Activated CD4-positive, alpha-beta T cell treated with anti-CD3 and anti-CD28 coated beads, Interleukin-2, amount 50 U/mL, for 16 hours (primary cell): Measurements from ENCODE around the gene DIP2C.
"Not testable (repeated sequence)": the region's sequence is repeated elsewhere in the genome, so short reads cannot be mapped to it uniquely, and the experiment has no call there.

ENCODE experiments used
- DNase-seq: peaks from one replicate; pipeline ENCODE4 v3.0.0-alpha.2; 2020

Gene DIP2C

DNA sequence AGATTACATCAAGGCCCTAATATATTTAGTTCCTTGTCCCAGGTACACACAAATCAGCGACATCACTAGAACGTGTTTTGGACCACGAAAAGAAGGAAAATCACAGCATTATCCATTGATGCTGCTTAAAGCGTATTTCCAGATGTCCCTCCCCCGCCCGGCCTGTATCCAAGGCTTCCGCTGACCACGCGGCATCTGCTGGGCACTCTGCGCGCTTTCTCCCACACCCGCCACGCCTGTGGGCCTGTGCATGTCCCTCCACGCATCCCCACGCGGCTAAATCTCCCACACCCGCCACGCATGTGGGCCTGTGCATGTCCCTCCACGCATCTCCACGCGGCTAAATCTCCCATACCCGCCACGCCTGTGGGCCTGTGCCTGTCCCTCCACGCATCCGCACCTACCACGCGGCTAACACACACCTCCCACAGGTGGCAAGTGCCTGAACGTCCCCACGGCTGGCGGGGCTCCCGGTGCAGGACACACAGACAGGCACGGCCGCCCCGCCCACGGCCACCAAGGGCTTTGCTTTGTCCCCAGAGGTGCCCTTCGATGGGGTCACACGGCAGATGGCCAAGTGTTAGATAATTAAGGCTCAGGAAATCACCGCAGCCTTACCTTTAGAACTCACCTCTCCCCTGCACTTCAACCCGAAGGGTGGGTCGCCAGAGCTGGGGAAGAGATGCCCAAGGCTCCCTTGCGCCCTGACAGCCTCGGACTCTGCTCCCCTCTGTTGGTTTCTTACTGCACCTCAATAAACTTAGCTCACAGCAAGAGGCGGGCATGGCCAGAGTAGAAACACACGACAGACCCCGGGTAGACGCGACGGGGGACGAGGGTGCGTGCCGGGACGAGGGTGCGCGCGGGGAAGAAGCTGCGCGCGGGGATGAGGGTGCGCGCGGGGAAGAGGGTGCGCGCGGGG, 49.5 kb downstream of the DIP2C start:
- DNase-seq, result no peak

DNA sequence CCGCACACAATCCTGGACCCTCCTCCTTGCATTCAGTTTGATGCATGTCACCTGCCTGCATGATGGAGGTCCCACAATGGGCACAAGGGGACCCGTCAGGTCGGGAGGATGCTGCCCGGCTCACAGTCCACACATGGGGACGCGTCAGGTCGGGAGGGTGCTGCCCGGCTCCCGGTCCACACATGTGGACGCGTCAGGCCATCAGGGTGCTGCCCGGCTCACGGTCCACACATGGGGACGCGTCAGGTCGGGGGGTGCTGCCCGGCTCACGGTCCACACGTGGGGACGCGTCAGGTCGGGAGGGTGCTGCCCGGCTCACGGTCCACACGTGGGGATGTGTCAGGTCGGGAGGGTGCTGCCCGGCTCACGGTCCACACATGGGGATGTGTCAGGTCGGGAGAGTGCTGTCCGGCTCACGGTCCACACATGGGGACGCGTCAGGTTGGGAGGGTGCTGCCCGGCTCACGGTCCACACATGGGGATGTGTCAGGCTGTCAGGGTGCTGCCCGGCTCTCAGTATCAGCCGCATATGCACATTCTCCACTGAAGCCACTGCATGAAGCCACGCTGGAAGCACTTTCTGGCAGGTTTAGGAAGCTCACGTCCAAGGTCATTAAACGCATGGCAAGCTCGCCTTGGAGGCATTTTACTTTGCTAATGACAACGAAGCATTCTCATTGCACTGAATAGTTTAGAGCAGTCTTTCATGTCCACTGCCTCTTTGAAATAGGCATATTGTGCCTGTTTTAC, 50.3 kb downstream of the DIP2C start:
- no peak for DNase-seq

DNA sequence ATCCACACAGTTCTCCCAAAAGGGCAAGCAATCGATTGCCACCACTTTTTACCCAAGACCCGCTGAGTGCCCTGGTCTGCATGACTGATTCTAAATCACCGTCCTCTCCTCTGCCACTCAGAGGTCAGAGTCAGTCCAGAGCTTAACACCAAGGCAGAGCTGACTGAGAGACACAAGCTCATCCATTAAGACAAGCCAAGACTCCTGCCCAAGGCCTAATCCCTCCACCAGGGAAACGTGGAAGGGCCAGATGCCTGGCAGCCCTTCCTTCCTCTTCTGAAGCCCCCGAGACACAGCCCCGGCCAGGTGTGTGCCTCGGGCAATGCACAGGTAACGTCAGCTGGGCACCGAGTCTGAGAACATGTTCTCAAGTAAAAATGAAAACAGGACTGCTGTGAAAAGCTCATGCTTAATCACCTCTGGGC, 51.7 kb downstream of the DIP2C start:
- no peak for DNase-seq

DNA sequence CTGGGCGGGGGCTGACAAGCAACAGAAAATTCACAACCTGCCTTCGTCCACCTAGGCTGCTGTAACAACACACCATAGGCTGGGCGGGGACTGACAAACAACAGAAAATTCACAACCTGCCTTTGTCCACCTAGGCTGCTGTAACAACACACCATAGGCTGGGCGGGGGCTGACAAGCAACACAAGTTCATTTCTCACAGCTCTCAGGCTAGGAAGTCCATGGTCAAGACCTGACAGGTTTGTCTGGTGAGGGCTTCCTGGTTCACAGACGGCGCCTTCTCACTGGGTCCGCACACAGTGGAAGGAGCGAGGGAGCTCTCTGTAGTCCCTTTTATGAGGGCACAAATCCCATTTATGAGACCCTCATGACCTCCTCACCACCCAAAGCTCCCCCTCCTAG, 52.2 kb downstream of the DIP2C start:
- DNase-seq, result no peak

DNA sequence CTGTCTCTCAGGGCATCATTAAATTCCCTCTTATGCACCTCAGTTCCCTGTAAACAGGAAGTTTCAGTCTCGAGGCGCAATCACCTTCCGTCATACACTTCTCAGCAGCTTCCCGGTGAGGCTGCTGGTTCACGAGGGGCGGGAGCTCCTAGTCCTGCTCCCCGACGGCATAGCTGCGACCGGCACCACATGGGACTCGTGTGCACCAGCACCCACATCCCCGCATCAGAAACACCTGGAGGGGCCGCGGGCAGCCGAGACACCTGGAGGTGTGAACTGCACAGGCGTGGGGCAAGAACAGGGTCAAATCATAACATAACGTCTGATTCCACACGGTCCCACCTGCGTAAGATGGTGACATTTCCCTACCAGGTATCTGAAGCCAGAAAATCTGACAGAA, 52.7 kb downstream of the DIP2C start:
- DNase-seq, result no peak

DNA sequence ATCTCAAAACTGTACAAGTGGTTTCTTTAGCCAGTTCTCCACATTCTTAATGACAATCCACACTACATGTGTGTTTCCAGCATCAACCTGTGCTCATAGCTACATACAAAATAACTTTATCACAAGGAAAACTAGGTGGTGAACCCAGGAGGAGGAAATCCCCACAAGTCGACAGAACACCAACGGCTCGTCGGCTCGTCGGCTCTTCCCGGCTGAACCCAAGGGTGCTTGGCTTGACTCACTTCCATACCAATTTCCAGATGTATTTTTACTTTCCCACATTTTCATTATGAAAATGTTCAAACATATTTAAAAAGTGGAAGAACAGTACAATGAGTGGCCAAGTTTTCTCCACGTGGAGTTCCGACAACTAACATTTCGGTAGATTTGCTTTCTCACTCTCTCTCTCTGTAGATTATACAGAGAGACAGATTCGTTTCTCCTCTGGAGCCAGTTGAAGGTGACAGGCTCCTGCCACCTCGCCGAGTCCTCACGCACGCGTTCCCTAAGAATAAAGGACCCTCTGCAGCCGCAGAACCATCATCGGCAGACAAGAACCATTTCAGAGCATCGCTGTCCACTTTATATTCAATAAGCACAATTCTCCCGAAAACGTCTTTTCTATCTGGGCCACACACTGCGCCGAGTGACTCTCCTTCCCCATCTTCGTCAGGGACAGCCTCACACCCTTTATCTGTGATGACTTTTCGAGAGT, 53.3 kb downstream of the DIP2C start:
- no peak for DNase-seq

DNA sequence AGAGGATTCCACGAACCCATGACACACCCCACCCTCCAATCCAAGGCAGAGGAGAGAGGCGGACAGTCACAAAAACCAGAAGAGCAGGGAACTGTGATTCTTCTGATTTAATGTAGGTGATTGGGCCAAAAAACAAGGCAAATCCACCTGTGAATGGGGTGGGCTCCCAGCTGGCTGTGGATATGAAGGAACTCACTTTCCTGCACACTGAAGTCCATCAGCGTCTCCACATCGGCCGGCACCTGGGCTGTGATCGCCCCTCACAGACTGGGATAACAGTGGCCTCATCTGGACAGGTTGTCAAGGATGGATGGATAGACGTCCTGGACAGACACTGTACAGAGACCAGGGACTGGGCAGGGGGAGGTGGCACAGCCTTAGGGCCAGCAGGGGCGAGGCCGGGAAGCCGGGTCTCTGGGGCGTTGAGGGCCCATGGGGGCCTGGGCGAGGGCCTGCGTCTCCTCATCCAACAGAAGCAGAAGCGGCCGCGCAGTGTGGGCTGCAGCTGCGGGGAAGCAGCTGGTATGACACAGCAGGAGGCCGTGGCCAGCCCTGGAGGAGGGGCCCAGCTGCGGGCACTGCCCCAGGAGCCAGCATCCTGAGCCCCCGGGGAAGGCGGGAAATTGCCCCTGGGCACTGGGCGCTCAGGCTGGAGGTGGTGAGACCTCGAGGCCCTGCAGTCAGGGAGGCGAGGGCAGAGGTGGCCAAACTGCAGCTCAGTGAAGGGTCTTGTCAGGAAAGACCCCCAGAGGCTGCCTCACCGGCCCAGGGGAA, 54.2 kb downstream of the DIP2C start:
- no peak for DNase-seq

DNA sequence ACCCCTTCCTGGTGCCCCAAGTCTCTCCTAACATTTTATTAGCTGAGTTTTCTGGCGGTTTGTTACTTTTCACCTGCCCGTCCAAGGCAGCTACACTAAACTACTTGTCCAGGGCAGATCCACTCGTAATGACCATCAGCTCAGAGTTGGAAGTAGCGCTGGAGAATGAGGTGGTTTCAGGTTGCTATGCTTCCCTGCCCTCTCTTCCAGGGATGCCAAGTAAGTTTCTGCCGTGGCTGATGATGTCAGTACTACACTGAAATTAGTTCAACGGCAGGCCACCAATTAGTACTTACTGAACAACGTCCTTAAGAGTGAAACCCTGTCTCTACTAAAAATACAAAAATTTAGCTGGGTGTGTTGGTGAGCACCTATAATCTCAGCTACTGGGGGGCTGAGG, 55.2 kb downstream of the DIP2C start:
- no peak for DNase-seq

DNA sequence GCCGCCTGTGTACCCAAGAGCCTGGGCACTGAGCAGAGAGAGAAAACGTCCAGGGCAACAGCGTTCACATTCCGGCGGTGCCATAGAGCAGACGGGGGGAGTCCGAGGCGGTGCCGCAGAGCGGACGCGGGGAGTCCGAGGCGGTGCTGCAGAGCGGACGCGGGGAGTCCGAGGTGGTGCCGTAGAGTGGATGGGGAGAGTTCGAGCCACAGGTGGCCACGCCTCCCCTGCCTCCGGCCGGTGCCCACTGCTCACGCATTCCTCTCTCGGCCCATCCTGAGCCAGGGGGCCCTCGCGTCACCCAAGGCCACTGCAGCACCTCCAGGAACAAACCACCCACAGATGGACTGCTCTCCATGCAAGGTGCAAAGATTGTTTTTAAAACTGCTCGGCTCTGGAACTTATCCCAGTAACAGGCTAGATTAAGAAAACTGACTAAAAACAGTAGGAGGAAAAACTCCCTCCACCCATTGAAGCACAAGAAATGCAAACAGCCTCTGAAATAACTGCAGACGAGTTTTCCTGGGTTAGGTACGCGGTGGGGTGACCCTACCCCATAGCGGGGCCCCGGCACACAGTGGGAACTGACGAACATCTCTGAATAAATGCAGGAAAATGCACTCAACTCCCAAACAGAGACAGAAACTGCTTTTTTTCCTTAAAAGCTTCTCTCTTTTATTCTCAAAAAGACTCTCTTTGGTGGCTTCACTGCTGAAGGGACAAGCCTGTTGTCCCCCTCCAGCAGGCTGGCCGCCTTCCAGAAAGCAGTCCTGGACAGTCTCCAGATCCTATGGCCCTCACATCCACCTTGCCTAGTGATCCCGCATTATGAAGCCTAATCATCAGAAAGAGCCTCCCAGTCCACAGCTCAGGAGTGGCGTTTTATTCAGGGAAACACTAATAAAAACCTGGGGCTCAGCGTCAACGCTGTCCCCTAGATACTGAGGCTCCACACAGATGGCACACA, 55.9 kb downstream of the DIP2C start:
- DNase-seq, result no peak

DNA sequence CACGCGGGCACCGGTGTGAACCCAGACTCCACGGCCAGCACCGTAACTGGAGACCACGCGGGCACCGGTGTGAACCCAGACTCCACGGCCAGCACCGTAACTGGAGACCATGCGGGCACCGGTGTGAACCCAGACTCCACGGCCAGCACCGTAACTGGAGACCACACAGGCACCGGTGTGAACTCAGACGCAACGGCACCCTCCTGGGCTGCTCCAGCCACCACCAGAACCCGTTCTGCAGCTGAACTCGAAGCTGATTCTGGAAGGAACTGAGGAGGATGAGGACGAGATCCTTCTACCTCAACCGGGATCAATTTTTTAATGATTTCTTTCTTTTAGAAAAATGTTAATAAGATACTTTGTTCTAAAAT, 56.7 kb downstream of the DIP2C start:
- not testable (repeated sequence) for DNase-seq

DNA sequence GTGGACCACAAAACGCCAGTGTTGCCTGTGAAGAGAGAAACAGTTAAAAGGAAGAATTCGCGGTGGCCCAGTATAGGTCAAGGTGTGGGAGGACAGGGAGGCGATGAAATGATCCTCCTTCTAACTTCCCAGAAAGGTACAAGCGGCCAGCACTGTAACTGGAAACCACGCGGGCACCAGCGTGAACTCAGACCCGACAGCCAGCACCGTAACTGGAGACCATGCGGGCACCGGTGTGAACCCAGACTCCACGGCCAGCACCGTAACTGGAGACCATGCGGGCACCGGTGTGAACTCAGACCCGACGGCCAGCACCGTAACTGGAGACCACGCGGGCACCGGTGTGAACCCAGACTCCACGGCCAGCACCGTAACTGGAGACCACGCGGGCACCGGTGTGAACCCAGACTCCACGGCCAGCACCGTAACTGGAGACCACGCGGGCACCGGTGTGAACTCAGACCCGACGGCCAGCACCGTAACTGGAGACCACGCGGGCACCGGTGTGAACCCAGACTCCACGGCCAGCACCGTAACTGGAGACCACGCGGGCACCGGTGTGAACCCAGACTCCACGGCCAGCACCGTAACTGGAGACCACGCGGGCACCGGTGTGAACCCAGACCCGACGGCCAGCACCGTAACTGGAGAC, 57.2 kb downstream of the DIP2C start:
- DNase-seq, result not testable (repeated sequence)

DNA sequence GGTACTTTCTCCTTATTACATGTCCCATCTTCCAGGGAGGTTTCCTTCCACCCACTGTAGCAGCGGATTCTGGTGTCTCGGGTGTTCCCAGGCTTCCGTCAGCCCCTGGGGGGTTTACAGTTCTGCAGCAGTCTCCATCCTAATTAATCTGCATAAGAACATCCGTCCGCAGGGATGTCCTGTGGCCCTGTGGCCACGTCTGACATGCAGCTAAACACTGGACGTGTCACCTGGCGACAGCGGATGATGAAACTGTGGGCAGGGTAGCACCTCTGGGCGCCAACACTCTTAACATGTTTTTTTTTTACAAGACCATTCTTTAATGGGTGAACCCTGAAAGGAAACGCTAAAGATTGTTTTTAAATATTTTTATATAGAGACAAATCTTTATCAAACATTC, 58.2 kb downstream of the DIP2C start:
- no peak for DNase-seq

DNA sequence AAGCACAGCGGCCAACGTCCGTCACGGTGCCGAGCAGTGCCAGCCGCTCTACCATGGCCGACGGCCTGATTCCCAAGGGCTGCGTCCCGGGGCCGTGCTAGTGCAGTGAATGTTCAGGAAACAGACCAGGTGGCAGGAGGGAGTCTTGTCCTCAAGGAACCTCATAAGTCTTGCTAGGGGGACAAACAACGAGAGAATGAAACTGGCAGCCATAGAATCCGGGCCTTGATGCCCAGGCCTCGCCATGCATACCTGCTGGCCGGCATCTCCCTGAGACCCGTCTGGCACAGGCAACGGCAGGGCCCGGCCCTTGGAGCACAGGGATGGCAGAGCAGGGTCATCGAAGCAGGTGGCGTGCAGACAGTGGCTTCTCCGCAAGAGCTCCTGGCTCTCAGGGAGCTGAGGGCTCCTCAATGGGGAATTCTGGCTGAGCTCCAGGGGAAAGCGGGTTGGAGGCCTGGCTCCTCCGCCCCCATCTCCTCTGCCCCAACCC, 58.8 kb downstream of the DIP2C start:
- DNase-seq, result no peak

DNA sequence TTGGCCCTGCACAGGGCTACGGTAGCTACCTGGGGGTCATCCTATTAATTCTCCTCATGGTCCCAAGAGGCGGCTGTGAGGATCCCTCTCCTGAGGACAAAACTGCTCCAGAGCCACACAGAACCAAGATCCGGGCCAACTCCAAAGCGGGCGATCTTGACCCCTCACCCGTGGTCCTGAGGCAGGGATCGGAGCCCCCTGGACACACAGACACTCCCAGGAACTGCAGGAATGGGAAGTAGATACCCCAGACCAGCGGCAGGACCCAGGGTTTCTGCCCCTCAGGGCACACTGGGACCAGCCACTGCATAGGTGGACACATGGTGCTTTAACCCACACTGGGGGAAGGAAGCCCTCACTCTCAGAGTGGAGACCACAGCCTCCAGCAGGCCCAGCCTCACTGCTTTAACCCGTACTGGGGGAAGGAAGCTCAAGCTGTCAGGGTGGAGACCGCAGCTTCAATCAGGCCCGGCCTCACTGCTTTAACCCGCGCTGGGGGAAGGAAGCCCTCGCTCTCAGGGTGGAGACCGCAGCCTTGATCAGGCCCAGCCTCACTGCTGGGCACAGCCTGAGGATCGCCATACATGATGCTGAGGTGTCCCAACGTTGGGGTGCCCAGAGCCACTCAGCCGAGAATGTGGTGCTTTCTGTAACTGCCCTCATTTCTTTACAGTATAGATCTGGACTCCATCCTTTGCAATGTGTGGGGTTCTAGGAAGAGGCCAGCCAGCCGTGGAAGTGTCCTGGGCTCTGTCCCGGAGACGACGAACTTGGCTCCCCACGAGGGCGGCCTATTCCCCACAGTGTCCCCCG, 60.1 kb downstream of the DIP2C start:
- DNase-seq, result no peak

DNA sequence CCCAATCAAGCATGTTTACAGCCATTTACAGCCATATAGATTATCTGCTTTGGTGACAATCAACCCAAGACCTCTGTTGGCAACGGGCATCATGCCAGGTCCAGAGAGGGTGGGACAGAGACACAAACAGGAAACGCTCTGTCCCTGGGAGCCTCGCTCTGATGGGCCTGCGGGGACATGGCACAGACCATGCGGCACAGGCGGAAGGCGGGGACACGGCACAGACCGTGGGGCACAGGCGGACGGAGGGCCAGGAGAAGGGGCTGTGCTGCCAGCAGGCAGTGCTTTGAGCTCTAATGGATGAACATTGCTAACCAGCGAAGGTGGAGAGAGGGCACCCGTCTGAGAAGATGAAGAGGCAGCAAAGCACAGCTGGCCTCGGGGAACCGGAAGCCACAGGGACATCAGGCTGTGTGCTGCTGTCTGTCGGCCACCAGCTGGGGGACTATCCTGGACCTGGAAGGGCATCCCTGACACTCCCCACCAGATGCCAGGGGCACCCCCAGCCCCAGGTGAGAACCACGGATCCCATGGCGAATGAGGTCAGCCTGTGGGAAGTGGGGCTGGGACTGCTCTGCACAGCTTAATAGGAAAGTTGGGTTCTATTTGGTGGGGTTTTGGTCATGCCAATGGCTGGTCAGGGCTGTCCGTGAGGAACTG, 61.0 kb downstream of the DIP2C start:
- no peak for DNase-seq

DNA sequence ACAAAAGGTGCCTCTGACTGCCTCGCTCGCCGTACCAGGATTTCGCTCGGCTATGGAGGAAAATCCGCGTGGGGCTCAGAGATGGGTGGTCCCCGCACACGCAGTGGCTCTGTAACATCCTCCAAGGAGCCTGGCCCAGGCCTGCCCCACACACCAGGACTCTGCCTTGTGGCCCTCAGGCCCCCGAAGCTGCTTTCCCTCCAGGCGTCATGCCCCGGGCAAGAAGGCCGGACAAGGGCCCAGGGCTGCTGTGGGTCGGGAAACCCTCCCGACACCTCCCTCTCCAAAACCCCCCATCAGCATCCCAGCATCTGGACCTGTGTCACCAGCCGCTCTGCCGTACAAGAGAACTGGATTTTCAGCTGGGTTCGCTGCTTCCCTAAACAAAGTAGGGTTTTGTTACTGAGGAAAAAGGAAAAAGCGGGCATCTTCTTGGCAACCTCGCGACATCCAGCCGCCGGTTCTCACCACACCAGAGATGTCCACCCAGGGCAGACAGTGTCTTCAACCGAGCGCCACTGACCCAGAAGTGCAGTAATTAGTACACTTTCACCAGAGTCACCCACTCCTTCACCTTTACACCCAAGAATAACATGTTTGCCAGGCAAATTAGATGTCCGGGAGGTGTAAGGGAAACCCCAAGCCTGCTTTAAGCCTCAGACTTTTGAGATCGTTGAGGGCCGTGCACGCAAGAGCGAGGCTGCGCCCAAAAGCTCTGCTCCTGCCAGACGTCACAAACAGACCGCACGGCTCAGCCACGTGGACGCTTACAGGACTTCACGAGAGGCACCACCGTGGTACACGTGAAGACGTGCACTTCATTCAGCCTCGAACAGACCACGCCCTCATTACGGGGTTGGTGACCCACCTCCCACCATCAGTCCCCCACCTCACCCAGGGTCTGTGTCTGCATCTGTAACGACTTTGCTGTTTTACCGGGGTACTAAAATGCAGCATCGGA, 62.2 kb downstream of the DIP2C start:
- no peak for DNase-seq

DNA sequence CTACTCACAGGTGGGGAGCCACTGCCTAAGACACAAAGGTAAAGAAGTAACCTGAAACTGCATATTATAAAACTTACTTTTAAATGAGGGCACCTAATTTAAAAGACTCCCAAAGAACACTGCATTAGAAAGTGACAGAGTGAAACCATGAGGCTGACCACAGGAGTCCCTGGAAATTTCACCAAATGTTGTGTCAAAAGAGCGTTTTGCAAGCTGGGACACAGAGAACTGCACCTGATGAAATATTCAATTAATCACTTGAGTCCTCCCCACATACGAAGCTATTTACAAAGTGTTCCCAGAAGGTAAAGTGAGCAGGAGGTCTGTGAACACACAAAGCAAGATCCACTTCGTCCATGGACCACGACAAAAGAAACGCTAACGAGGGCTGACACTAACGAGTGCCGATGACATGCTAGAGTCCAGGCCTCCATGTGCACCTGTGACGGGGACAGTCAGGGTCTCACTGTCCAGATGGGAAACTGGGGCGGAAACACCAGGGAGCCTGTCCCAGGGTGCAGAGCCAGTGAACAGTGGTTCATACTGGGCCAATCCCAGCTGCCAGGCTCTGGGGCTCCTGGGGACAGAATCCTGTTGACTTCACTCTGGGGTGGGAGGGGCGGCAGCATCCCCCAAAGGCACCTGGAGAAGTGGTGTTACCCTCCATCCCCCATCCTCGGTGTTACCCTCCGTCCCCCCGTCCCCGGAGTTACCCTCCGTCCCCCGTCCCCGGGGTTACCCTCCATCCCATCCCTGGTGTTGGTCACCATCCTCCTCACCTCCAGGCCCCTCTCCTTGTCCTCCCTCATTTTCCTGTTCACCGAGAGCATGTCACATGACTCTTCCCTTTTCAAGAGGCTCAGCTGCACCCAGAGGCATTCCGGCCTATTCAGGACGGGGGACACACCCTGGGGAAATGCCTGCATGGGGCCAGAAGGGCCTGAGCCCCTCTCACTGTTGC, 63.4 kb downstream of the DIP2C start:
- no peak for DNase-seq
